ENCODE measurements around the gene ATP6V0D1. TPM values are rescaled to one million over a fixed set of nuclear protein-coding genes. Genes with fewer than 3 reads are reported as not detected.
"Not testable (repeated sequence)": the region's sequence is repeated elsewhere in the genome, so short reads cannot be mapped to it uniquely, and the experiment has no call there.

The ATP6V0D1 gene
- total RNA-seq, 1 experiment from 2014 or later, result 43.0 TPM

DNA sequence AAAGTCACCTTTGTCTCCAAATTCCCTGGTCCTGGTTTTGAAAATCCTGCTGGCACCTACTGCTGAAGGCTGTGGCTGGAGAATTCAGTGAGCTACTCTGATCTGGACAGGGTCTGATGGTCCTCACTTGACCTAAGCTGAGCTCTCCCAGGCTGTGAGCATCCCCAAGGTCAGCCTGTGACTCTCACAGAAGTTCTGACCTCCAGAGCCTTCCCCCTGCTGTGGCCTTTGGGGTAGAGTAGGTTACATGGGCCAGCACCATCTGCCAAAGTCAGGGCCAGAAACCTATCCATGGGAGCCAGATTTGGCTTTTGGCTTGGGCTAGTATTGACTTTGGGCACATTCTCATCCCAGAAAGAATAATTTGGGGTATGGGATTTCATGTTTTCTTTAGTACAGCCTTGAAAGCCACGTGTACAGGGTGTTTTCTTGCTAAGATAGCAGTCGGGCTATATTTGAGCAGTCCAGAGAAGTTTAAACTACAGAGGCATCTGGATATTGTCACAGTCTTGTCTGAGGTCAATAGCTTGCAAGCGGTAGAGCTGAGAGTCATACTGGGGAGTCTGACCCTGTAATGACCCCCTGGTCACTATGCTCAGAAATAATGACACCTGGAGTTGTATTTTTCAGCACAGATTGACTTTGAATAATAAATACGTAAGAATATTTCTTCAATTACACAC, 8.6 kb upstream of the ATP6V0D1 start:
- no peak overlapping the region for H2AFZ ChIP-seq (ENCODE audit: low read length)
- no peaks in the 10 kb centered on the region for H3K4me1 ChIP-seq (ENCODE audit: insufficient read depth, low read length)

DNA sequence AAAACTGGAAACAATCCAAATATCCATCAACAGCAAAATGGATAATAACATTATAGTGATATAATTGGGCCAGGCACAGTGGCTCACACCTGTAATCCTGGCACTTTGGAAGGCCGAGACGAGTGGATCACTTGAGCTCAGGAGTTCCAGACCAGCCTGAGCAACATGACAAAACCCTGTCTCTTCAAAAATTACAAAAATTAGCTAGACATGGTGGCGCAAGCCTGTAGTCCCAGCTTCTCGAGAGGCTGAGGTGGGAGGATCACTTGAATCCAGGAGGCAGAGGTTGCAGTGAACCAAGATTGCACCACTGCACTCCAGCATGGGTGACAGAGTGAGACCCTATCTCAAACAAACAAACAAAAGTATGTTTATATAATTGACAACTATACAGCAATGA, 6.6 kb upstream of the ATP6V0D1 start:
- H2BK120ac ChIP-seq (ENCODE audit: low read depth, low read length, poor library complexity, severe bottlenecking); H3K56ac ChIP-seq (ENCODE audit: insufficient read length, low read depth, low read length); H3K4ac ChIP-seq (ENCODE audit: low read depth, low read length); H3K23me2 ChIP-seq (ENCODE audit: insufficient read length, low read depth, low read length, poor library complexity, severe bottlenecking); H3K4me2 ChIP-seq (ENCODE audit: insufficient read depth, insufficient read length, low read length); H2BK20ac ChIP-seq (ENCODE audit: low read depth, low read length, poor library complexity, severe bottlenecking); H4K5ac ChIP-seq (ENCODE audit: insufficient read length, low read depth, low read length); H3K14ac ChIP-seq (ENCODE audit: insufficient read depth, low read length); H3K23ac ChIP-seq (ENCODE audit: insufficient read length, low read depth, low read length); H3K36me3 Mint-ChIP-seq (ENCODE audit: insufficient read depth in 1 of 3, low read depth in 3 of 3); H2BK5ac ChIP-seq (ENCODE audit: insufficient read length, low read length); H4K8ac ChIP-seq (replicated peaks; ENCODE audit: insufficient read length, low read depth, low read length); H3K18ac ChIP-seq (ENCODE audit: insufficient read length, low read depth, low read length); H3K27ac ChIP-seq (ENCODE audit: insufficient read length, low read depth, low read length); H2BK12ac ChIP-seq (ENCODE audit: insufficient read length, low read depth, low read length); H2BK15ac ChIP-seq (ENCODE audit: low read depth, low read length); H3K27ac Mint-ChIP-seq; H4K20me1 ChIP-seq (ENCODE audit: control insufficient read depth, insufficient read depth, insufficient read length); H3T11ph ChIP-seq (ENCODE audit: low read length); H3K79me2 ChIP-seq (ENCODE audit: insufficient read depth, low read length); H4K91ac ChIP-seq (ENCODE audit: insufficient read length, low read depth, low read length); H2AFZ ChIP-seq (ENCODE audit: low read length); H3K4me1 ChIP-seq (ENCODE audit: insufficient read depth, low read length); H3K79me1 ChIP-seq (ENCODE audit: insufficient read depth, low read depth, low read length, poor library complexity, severe bottlenecking); H2AK5ac ChIP-seq (ENCODE audit: insufficient read length, low read length); H3K9me3 ChIP-seq (ENCODE audit: control insufficient read depth, low read depth, low read length); H3K4me3 Mint-ChIP-seq; DNase-seq; H3K9ac ChIP-seq (ENCODE audit: extremely low read depth, insufficient read length, low read length): not testable (repeated sequence)
- no CpG with 5 or more reads among the region's 4 CpGs for WGBS (ENCODE audit: extremely low coverage, insufficient read length, low lambda C conversion rate)
- Mint-ChIP-seq H3K4me1 (peaks cover 10 to 16% of the 10 kb centered on the region in 2 experiments), H3K9me3 (peaks cover 6 to 13% of the 10 kb centered on the region in 2 experiments; a peak in 4 of 5 replicates), H3K27me3 (ENCODE audit: low read depth) (peaks cover 81% of the 10 kb centered on the region)
- peaks cover 53% of the 10 kb centered on the region for H3K27me3 ChIP-seq (ENCODE audit: insufficient read depth, low read length)

More for the DNA sequence above, 8.6 kb upstream of the ATP6V0D1 start:
- Histone ChIP-seq H4K8ac (replicated peaks; ENCODE audit: insufficient read length, low read depth, low read length) (no peak overlapping the region), H3K9ac (ENCODE audit: extremely low read depth, insufficient read length, low read length) (no peak overlapping the region), H4K5ac (ENCODE audit: insufficient read length, low read depth, low read length) (no peak overlapping the region), H3K79me2 (ENCODE audit: insufficient read depth, low read length) (no peaks in the 10 kb centered on the region), H3K14ac (ENCODE audit: insufficient read depth, low read length) (no peak overlapping the region), H3K4me2 (ENCODE audit: insufficient read depth, insufficient read length, low read length) (no peak overlapping the region), H2BK15ac (ENCODE audit: low read depth, low read length) (no peak overlapping the region), H3K9me3 (ENCODE audit: control insufficient read depth, low read depth, low read length) (peaks cover 7% of the 10 kb centered on the region), H3K23me2 (ENCODE audit: insufficient read length, low read depth, low read length, poor library complexity, severe bottlenecking) (no peaks in the 10 kb centered on the region), H3K79me1 (ENCODE audit: insufficient read depth, low read depth, low read length, poor library complexity, severe bottlenecking) (no peaks in the 10 kb centered on the region), H2BK5ac (ENCODE audit: insufficient read length, low read length) (no peak overlapping the region), H2BK120ac (ENCODE audit: low read depth, low read length, poor library complexity, severe bottlenecking) (no peak overlapping the region), H3K18ac (ENCODE audit: insufficient read length, low read depth, low read length) (no peak overlapping the region), H3K4ac (ENCODE audit: low read depth, low read length) (no peak overlapping the region), H4K91ac (ENCODE audit: insufficient read length, low read depth, low read length) (no peak overlapping the region), H2BK12ac (ENCODE audit: insufficient read length, low read depth, low read length) (no peak overlapping the region), H3K23ac (ENCODE audit: insufficient read length, low read depth, low read length) (no peak overlapping the region), H3T11ph (ENCODE audit: low read length) (no peak overlapping the region), H3K56ac (ENCODE audit: insufficient read length, low read depth, low read length) (no peak overlapping the region), H4K20me1 (ENCODE audit: control insufficient read depth, insufficient read depth, insufficient read length) (no peaks in the 10 kb centered on the region), H3K27ac (ENCODE audit: insufficient read length, low read depth, low read length) (no peak overlapping the region), H2BK20ac (ENCODE audit: low read depth, low read length, poor library complexity, severe bottlenecking) (no peak overlapping the region), H3K27me3 (ENCODE audit: insufficient read depth, low read length) (peaks cover 51% of the 10 kb centered on the region), H2AK5ac (ENCODE audit: insufficient read length, low read length) (no peak overlapping the region)
- H3K9me3 Mint-ChIP-seq, result peaks cover 6 to 13% of the 10 kb centered on the region in 2 experiments; a peak in 4 of 5 replicates
- no CpG with 5 or more reads among the region's 4 CpGs for WGBS (ENCODE audit: extremely low coverage, insufficient read length, low lambda C conversion rate)
- DNase-seq, result no peak
- peaks cover 96% of the 10 kb centered on the region for H3K27me3 Mint-ChIP-seq (ENCODE audit: low read depth)
- peaks cover 10 to 16% of the 10 kb centered on the region in 2 experiments for H3K4me1 Mint-ChIP-seq
- TF ChIP-seq, protein P1, sequence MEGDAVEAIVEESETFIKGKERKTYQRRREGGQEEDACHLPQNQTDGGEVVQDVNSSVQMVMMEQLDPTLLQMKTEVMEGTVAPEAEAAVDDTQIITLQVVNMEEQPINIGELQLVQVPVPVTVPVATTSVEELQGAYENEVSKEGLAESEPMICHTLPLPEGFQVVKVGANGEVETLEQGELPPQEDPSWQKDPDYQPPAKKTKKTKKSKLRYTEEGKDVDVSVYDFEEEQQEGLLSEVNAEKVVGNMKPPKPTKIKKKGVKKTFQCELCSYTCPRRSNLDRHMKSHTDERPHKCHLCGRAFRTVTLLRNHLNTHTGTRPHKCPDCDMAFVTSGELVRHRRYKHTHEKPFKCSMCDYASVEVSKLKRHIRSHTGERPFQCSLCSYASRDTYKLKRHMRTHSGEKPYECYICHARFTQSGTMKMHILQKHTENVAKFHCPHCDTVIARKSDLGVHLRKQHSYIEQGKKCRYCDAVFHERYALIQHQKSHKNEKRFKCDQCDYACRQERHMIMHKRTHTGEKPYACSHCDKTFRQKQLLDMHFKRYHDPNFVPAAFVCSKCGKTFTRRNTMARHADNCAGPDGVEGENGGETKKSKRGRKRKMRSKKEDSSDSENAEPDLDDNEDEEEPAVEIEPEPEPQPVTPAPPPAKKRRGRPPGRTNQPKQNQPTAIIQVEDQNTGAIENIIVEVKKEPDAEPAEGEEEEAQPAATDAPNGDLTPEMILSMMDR (conservative IDR thresholded peaks at IDR 0.05), result no peak
- H3K4me3 Mint-ChIP-seq, result peak overlapping the region in 1 of 2 experiments; percentile 70; a peak in 1 of 5 replicates
- peak overlapping the region in 1 of 3 experiments; percentile 27; a peak in 1 of 7 replicates for H3K27ac Mint-ChIP-seq
- peaks cover 0 to 2% (median 0%) of the 10 kb centered on the region in 3 experiments; a peak in 2 of 7 replicates for H3K36me3 Mint-ChIP-seq (ENCODE audit: insufficient read depth in 1 of 3, low read depth in 3 of 3)

Data from H9 (cell line).